AG10803 (cell line): ENCODE results near the gene MARVELD2.
"Not testable (repeated sequence)": the region's sequence is repeated elsewhere in the genome, so short reads cannot be mapped to it uniquely, and the experiment has no call there.

Experiments
- DNase-seq: peaks from one replicate; pipeline ENCODE4 v3.0.0; 2010; ENCODE audit warnings: low read depth
- H3K4me3 ChIP-seq: 2 replicates; pipeline ENCODE4 v1.5.1; 2011; ENCODE audit warnings: mild to moderate bottlenecking, low read length, control low read depth
- TF ChIP-seq, protein P1 (sequence below): conservative IDR thresholded peaks from 2 replicates; pipeline ENCODE4 v1.5.1; 2011; ENCODE audit warnings: mild to moderate bottlenecking, low read length, control low read depth, inconsistent platforms

MARVELD2 gene

DNA sequence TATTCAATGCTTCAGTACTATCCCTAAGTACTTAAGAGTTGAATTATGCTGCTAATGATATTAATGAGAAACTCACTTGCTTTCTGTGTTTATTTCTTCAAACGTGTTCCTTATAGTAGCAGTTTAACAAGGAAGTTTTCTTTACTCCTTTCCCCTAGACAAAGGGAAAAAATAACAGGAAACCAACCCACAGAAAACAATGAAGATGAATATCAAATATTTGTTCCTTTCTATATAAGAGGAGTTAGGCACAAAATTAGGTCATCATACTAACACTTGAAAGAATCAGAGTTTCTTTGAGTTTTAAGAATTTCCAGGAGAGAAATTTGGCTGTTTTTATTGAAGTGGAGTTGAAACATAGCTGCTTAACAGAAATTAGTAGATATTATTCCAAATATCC lies 62.3 kb downstream of the MARVELD2 start:
- no peak overlapping the region for H3K4me3 ChIP-seq
- TF ChIP-seq, protein P1, sequence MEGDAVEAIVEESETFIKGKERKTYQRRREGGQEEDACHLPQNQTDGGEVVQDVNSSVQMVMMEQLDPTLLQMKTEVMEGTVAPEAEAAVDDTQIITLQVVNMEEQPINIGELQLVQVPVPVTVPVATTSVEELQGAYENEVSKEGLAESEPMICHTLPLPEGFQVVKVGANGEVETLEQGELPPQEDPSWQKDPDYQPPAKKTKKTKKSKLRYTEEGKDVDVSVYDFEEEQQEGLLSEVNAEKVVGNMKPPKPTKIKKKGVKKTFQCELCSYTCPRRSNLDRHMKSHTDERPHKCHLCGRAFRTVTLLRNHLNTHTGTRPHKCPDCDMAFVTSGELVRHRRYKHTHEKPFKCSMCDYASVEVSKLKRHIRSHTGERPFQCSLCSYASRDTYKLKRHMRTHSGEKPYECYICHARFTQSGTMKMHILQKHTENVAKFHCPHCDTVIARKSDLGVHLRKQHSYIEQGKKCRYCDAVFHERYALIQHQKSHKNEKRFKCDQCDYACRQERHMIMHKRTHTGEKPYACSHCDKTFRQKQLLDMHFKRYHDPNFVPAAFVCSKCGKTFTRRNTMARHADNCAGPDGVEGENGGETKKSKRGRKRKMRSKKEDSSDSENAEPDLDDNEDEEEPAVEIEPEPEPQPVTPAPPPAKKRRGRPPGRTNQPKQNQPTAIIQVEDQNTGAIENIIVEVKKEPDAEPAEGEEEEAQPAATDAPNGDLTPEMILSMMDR: no peak
- DNase-seq: no peak

DNA sequence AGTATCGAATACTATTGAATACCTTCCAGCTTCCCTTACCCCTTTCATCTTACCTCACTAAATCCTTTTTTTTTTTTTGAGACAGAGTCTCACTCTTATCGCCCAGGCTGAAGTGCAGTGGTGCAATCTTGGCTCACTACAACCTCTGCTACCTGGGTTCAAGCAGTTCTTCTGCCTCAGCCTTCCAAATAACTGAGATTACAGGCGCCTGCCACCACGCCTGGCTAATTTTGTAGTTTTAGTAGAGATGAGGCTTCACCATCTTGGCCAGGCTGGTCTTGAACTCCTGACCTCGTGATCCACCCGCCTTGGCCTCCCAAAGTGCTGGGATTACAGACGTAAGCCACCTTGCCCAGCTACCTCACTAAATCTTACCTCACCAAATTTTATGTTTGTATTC lies 63.4 kb downstream of the MARVELD2 start:
- DNase-seq: not testable (repeated sequence)

DNA sequence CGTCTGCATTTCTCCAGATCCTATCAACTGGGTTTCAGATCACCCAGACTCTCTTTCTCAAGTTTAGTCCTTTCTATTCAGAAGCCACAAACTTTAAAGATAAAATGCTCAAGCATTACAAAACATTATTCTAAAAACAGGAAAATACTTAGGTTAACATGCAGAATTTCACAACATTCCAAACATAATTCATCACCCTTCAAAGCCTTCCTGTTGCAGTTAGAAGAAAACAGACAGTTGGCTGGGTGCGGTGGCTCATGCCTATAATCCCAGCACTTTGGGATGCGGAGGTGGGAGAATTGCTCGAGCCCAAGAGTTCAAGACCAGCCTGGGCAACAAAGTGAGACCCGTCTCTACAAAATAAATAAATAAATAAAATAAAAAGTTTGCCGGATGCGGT lies 70.0 kb downstream of the MARVELD2 start:
- DNase-seq: peak; percentile 66
- no peak overlapping the region for H3K4me3 ChIP-seq
- TF ChIP-seq, protein P1: no peak

More for the DNA sequence above, 63.4 kb downstream of the MARVELD2 start:
- H3K4me3 ChIP-seq: not testable (repeated sequence)

DNA sequence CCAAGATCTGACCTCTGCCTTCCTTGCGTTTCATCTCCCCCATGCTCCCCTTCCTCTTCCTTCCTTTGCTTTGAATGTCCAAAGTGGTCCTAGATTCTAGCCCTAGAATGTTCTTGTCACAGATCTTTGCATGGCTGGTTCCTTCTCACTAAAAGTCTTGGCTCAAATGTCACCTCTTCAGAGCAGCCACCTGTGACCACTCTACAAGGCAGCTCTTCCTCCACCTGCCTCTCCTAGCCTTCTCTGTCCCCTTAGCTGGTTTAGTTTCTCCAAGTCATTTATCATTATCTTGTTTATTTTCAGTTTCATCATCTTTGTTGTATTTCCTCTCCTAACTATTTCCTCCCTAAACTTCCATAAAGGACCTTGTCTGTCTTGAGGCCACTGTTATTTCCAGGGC lies 70.6 kb downstream of the MARVELD2 start:
- H3K4me3 ChIP-seq: no peak overlapping the region
- no peak for DNase-seq
- TF ChIP-seq, protein P1: no peak

DNA sequence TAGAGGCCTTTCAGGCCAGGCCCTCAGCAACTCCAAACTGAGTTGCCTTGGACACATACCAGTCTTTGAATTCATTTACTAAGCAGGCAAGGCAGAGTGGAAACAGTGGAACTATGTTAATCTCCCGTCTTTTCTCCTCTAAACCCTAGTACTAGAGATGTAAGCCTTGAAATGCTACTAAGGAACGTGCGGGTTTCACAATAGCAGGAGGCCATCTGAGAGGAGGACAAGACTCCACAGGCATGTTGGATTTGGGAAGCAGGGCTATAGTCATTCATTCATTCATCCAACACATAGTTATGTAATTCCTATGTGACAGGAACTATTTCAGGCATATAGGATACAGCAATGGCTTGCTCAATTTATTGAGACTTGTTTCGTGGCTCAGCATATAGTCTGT lies 74.3 kb downstream of the MARVELD2 start:
- peak; percentile 13 for DNase-seq
- H3K4me3 ChIP-seq: no peak overlapping the region
- TF ChIP-seq, protein P1: no peak

DNA sequence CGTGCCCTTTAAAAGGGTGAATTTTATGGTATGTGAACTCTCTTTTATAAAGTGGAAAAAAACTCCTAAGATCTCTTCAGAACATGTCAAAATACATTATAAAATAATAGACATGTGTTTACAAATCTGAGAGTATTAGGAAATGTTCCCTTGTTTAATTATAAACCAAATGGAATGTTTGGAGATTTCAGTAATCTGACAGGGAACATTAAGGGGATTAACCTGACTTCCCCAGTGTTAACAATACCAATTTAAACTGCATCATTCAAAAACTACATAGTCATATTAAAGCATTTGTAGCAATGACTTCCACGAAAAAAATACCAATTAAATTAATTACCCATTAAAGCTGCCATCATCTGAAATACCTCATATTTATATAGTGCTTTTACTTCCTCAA lies 76.1 kb downstream of the MARVELD2 start:
- TF ChIP-seq, protein P1: no peak
- no peak overlapping the region for H3K4me3 ChIP-seq
- DNase-seq: no peak

DNA sequence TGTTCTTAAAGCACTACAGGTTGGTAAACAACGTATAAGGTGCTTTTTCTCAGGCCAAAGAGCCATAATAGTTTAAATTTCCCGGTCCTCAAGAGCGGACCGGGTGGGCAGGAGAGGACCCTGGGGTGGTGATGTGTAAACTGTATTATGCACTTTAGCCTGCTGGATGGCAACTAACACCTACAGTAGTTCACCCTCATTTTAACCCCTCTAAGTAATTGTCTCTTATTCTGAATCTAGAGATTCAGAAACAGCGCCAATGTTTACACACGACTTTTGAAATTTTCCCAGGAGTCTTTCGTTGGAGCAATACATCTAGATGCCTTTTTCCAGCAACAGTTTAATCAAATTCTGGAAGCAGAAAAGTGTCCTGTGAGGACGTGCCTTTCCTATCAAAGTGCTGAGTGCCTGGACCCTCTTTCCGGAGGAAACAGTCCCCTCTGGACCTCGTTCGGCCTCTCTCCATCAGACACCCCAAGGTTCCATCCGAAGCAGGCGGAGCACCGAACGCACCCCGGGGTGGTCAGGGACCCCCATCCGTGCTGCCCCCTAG lies 77.0 kb downstream of the MARVELD2 start:
- TF ChIP-seq, protein P1: no peak
- DNase-seq: no peak
- H3K4me3 ChIP-seq: peak overlapping the region; percentile 56; the same call in 1 of the 2 replicates

DNA sequence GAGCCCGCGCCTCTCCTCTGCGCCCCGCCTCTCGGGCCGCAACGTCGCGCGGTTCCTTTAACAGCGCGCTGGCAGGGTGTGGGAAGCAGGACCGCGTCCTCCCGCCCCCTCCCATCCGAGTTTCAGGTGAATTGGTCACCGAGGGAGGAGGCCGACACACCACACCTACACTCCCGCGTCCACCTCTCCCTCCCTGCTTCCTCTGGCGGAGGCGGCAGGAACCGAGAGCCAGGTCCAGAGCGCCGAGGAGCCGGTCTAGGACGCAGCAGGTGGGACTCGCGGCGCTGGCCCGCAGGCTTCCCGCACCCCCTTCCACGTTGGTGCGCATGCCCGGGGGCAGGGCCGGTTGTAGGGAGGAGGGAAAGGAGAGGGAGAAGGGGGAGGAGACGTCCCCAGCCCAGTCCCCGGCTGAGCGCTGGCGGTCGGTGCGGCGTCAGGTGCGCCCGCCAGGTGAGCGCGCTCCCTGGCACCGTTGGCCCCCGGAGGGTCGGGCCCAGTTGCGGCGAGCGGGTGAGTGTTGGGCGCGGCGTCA lies 77.5 kb downstream of the MARVELD2 start, which contains the start of gene OCLN:
Gene OCLN (plus strand): TSS at position 400 of the 532 bp plus-strand sequence. CDS start 11,455 bp downstream, outside the sequence.
- peak within 1 kb of the TSS; percentile 56 for H3K4me3 ChIP-seq
- no peak for DNase-seq
- TF ChIP-seq, protein P1: no peak
